HEK293T (cell line): ENCODE measurements around the gene IL17B.

Source experiments
- BHLHE40 ChIP-seq: fragments of 450-650 bp; IDR thresholded peaks from 2 replicates; pipeline ENCODE4 v1.6.1; 2016; ENCODE audit warnings: mild to moderate bottlenecking, moderate library complexity, borderline replicate concordance
- ELF4 ChIP-seq: fragments of 450-650 bp; IDR thresholded peaks from 2 replicates; pipeline ENCODE4 v1.6.1; 2017; ENCODE audit warnings: antibody characterized with exemption
- FOXA1 ChIP-seq: fragments of 450-650 bp; IDR thresholded peaks from 2 replicates; pipeline ENCODE4 v1.6.1; 2016; ENCODE audit warnings: mild to moderate bottlenecking
- FOXK2 ChIP-seq: fragments of 450-650 bp; IDR thresholded peaks from 2 replicates; pipeline ENCODE4 v1.6.1; 2016; ENCODE audit warnings: mild to moderate bottlenecking
- FOXM1 ChIP-seq: fragments of 450-650 bp; IDR thresholded peaks from 2 replicates; pipeline ENCODE4 v1.6.1; 2017; ENCODE audit warnings: mild to moderate bottlenecking, borderline replicate concordance
- HDGF ChIP-seq: fragments of 450-650 bp; IDR thresholded peaks from 2 replicates; pipeline ENCODE4 v1.6.1; 2017; ENCODE audit warnings: antibody characterized with exemption, borderline replicate concordance
- L3MBTL2 ChIP-seq: fragments of 450-650 bp; conservative IDR thresholded peaks from 2 replicates; pipeline ENCODE4 v1.6.1; 2016; ENCODE audit warnings: mild to moderate bottlenecking
- NFRKB ChIP-seq: fragments of 450-650 bp; IDR thresholded peaks from 2 replicates; pipeline ENCODE4 v1.6.1; 2016; ENCODE audit warnings: mild to moderate bottlenecking, moderate library complexity
- SP1 ChIP-seq: fragments of 450-650 bp; IDR thresholded peaks from 2 replicates; pipeline ENCODE4 v1.6.1; 2017
- SUZ12 ChIP-seq: fragments of 450-650 bp; IDR thresholded peaks from 2 replicates; pipeline ENCODE4 v1.6.1; 2016; ENCODE audit warnings: mild to moderate bottlenecking
- ZNF384 ChIP-seq: fragments of 450-650 bp; IDR thresholded peaks from 2 replicates; pipeline ENCODE4 v1.6.1; 2016

GRCh38 chr5:149397530-149397929 lies 18.4 kb upstream of the IL17B start:
- TF ChIP-seq SP1 (no peak), ELF4 (no peak), L3MBTL2 (no peak), SUZ12 (no peak), FOXA1 (no peak), HDGF (no peak), ZNF384 (no peak), BHLHE40 (no peak), FOXM1 (no peak), FOXK2 (no peak), NFRKB (no peak)
